AML-193 (cell line): ENCODE measurements around the gene S100A16.
"Not testable (repeated sequence)": the region's sequence is repeated elsewhere in the genome, so short reads cannot be mapped to it uniquely, and the experiment has no call there.

Source experiments
- DNase-seq, 2 experiments: peaks; one replicate each; lab custom pipeline; 2025; lab: John Stamatoyannopoulos, UW

Gene S100A16

GRCh38 chr1:153586347-153586746 is 26.6 kb downstream of the S100A16 start:
- DNase-seq, result no peak

GRCh38 chr1:153585006-153585405 is 27.9 kb downstream of the S100A16 start:
- no peak for DNase-seq

GRCh38 chr1:153583976-153584375 is 29.0 kb downstream of the S100A16 start:
- DNase-seq, result no peak

GRCh38 chr1:153583514-153583913 is 29.4 kb downstream of the S100A16 start:
- DNase-seq, result not testable (repeated sequence)

- DNase-seq, result not testable (repeated sequence)
Observed at GRCh38 chr1:153582836-153583235, 30.1 kb downstream of the S100A16 start.

GRCh38 chr1:153578936-153579335 is 34.0 kb downstream of the S100A16 start:
- no peak for DNase-seq

GRCh38 chr1:153578490-153578889 is 34.4 kb downstream of the S100A16 start:
- DNase-seq, result no peak

GRCh38 chr1:153577624-153578051 is 35.3 kb downstream of the S100A16 start:
- no peak for DNase-seq

GRCh38 chr1:153577138-153577537 is 35.8 kb downstream of the S100A16 start:
- DNase-seq, result no peak

GRCh38 chr1:153575497-153575896 is 37.4 kb downstream of the S100A16 start:
- not testable (repeated sequence) for DNase-seq

GRCh38 chr1:153575081-153575491 is 37.9 kb downstream of the S100A16 start:
- DNase-seq, result not testable (repeated sequence)

GRCh38 chr1:153573351-153573750 is 39.6 kb downstream of the S100A16 start:
- DNase-seq, result peak in 1 of 2 experiments; percentile 16

GRCh38 chr1:153572569-153573015 is 40.3 kb downstream of the S100A16 start:
- DNase-seq, result peak; percentile 60 to 66

- DNase-seq, result no peak
Observed at GRCh38 chr1:153571706-153572105, 41.2 kb downstream of the S100A16 start.

- DNase-seq, result no peak
Observed at GRCh38 chr1:153570874-153571273, 42.1 kb downstream of the S100A16 start.

- DNase-seq, result no peak
Observed at GRCh38 chr1:153569465-153569864, 43.5 kb downstream of the S100A16 start.

- DNase-seq, result peak; percentile 56 to 72
Observed at GRCh38 chr1:153568367-153569099, 44.4 kb downstream of the S100A16 start.

GRCh38 chr1:153567621-153568366 is 45.1 kb downstream of the S100A16 start:
- no peak for DNase-seq

- DNase-seq, result peak; percentile 75 to 80
Observed at GRCh38 chr1:153566414-153567371, 46.2 kb downstream of the S100A16 start.

GRCh38 chr1:153565529-153566374 is 47.2 kb downstream of the S100A16 start, which contains the start of gene S100A2:
Gene S100A2 (minus strand): TSS chr1:153565844. CDS start chr1:153563877, 1,967 bp downstream.
- DNase-seq, result peak; percentile 28 to 37

GRCh38 chr1:153563991-153564390 is 48.9 kb downstream of the S100A16 start:
- DNase-seq, result no peak
